ENCODE results near the gene PARD6B. TPM values are rescaled to one million over a fixed set of nuclear protein-coding genes. Genes with fewer than 3 reads are reported as not detected.

Gene PARD6B
- polyA plus RNA-seq, 1 donor from 2014 or later = 5.9 TPM

DNA sequence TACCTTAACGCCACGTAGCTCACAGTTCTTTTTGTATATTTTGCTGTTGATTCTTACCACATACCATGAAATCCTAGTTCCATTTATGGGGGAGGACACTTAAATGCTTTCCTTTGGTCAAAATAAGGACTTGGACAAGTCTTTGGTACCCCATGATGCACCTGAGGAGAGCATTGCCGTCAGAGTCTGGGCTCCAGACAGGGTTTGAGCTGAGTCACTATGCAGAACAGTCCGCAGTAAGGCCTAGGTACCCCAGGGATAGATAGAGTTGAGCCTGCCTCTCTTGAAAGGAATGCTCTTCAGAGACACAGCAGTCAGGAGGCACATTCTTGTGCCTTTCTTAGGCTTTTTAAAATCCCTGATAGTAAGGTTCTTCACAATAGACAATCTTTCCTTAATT is 6.0 kb downstream of the PARD6B start:
- H4K20me1 ChIP-seq (ENCODE audit: insufficient read depth) = no peaks in the 10 kb centered on the region
- no peaks in the 10 kb centered on the region for H3K27me3 ChIP-seq (ENCODE audit: insufficient read depth, low read depth, low read length)
- peaks cover 3% of the 10 kb centered on the region for H3F3A ChIP-seq (ENCODE audit: insufficient read depth, low read length, poor library complexity, severe bottlenecking)
- no peak overlapping the region for H3K4me2 ChIP-seq (ENCODE audit: low read length)
- H3K79me2 ChIP-seq (replicated peaks; ENCODE audit: insufficient read depth, low read length) = peaks cover 20% of the 10 kb centered on the region
- no peak overlapping the region for H3K9ac ChIP-seq (ENCODE audit: low read length)
- no peak overlapping the region for H2AFZ ChIP-seq (ENCODE audit: low read depth, low read length)
- H3K9me2 ChIP-seq (ENCODE audit: insufficient read depth, low read length) = no peaks in the 10 kb centered on the region
- H3K36me3 ChIP-seq (ENCODE audit: insufficient read depth, low read length) = no peaks in the 10 kb centered on the region
- H3K9me3 ChIP-seq (ENCODE audit: low read length) = no peaks in the 10 kb centered on the region
- no peak overlapping the region for H3K27ac ChIP-seq (ENCODE audit: low read length)
- H3K4me3 ChIP-seq (ENCODE audit: low read length) = no peak overlapping the region
- TF ChIP-seq MXI1 (conservative IDR thresholded peaks at IDR 0.05; ENCODE audit: poor library complexity, severe bottlenecking) (no peak), SMC3 (conservative IDR thresholded peaks at IDR 0.05; ENCODE audit: poor library complexity) (no peak), RAD21 (conservative IDR thresholded peaks at IDR 0.05) (no peak), EP300 (conservative IDR thresholded peaks at IDR 0.05; ENCODE audit: poor library complexity, severe bottlenecking) (no peak), POLR2AphosphoS5 (IDR thresholded peaks at IDR 0.05) (no peak), EZH2 (IDR thresholded peaks at IDR 0.05; ENCODE audit: borderline replicate concordance, insufficient read depth, low read length, poor library complexity, severe bottlenecking) (no peak), TAF1 (IDR thresholded peaks at IDR 0.05; ENCODE audit: low read depth) (no peak), CTCF (IDR thresholded peaks at IDR 0.05; ENCODE audit: poor library complexity, severe bottlenecking) (no peak)
- TF ChIP-seq, protein P1, sequence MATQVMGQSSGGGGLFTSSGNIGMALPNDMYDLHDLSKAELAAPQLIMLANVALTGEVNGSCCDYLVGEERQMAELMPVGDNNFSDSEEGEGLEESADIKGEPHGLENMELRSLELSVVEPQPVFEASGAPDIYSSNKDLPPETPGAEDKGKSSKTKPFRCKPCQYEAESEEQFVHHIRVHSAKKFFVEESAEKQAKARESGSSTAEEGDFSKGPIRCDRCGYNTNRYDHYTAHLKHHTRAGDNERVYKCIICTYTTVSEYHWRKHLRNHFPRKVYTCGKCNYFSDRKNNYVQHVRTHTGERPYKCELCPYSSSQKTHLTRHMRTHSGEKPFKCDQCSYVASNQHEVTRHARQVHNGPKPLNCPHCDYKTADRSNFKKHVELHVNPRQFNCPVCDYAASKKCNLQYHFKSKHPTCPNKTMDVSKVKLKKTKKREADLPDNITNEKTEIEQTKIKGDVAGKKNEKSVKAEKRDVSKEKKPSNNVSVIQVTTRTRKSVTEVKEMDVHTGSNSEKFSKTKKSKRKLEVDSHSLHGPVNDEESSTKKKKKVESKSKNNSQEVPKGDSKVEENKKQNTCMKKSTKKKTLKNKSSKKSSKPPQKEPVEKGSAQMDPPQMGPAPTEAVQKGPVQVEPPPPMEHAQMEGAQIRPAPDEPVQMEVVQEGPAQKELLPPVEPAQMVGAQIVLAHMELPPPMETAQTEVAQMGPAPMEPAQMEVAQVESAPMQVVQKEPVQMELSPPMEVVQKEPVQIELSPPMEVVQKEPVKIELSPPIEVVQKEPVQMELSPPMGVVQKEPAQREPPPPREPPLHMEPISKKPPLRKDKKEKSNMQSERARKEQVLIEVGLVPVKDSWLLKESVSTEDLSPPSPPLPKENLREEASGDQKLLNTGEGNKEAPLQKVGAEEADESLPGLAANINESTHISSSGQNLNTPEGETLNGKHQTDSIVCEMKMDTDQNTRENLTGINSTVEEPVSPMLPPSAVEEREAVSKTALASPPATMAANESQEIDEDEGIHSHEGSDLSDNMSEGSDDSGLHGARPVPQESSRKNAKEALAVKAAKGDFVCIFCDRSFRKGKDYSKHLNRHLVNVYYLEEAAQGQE (IDR thresholded peaks at IDR 0.05; ENCODE audit: borderline replicate concordance) = no peak

DNA sequence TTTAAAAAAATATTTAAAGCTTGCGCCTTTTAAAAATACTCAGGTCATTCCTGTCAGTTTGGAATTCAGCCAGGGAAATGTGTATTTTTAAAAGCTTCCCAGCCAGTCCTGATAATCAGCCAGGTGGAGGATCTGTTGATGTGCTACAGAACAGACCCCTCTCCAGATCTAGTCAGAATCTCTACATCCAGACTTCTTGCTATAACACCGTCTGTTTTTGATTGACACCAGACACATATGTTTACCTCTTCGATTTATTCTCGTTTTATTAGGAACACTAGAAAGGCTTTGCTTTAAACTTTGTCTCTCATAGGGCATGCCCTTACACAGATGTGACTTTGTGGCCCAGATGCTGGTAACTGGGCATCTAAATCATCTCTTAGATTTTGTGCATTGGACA is 11.7 kb downstream of the PARD6B start:
- Histone ChIP-seq H3K9ac (ENCODE audit: low read length) (no peak overlapping the region), H3K36me3 (ENCODE audit: insufficient read depth, low read length) (no peaks in the 10 kb centered on the region), H3K4me2 (ENCODE audit: low read length) (no peak overlapping the region), H3K9me3 (ENCODE audit: low read length) (no peaks in the 10 kb centered on the region), H4K20me1 (ENCODE audit: insufficient read depth) (no peaks in the 10 kb centered on the region), H3K79me2 (replicated peaks; ENCODE audit: insufficient read depth, low read length) (no peaks in the 10 kb centered on the region), H3K4me3 (ENCODE audit: low read length) (no peak overlapping the region), H3K27me3 (ENCODE audit: insufficient read depth, low read depth, low read length) (no peaks in the 10 kb centered on the region), H2AFZ (ENCODE audit: low read depth, low read length) (no peak overlapping the region), H3K27ac (ENCODE audit: low read length) (no peak overlapping the region), H3K9me2 (ENCODE audit: insufficient read depth, low read length) (no peaks in the 10 kb centered on the region), H3F3A (ENCODE audit: insufficient read depth, low read length, poor library complexity, severe bottlenecking) (no peaks in the 10 kb centered on the region)
- TF ChIP-seq EZH2 (IDR thresholded peaks at IDR 0.05; ENCODE audit: borderline replicate concordance, insufficient read depth, low read length, poor library complexity, severe bottlenecking) = no peak
- TF ChIP-seq, protein P1 (IDR thresholded peaks at IDR 0.05; ENCODE audit: borderline replicate concordance) = no peak
- TF ChIP-seq RAD21 (conservative IDR thresholded peaks at IDR 0.05) = no peak
- TF ChIP-seq SMC3 (conservative IDR thresholded peaks at IDR 0.05; ENCODE audit: poor library complexity) = no peak
- TF ChIP-seq TAF1 (IDR thresholded peaks at IDR 0.05; ENCODE audit: low read depth) = no peak
- no peak for TF ChIP-seq MXI1 (conservative IDR thresholded peaks at IDR 0.05; ENCODE audit: poor library complexity, severe bottlenecking)
- TF ChIP-seq EP300 (conservative IDR thresholded peaks at IDR 0.05; ENCODE audit: poor library complexity, severe bottlenecking) = no peak
- no peak for TF ChIP-seq CTCF (IDR thresholded peaks at IDR 0.05; ENCODE audit: poor library complexity, severe bottlenecking)
- no peak for TF ChIP-seq POLR2AphosphoS5 (IDR thresholded peaks at IDR 0.05)

Data from neural cell (in vitro differentiated cells).